Neutrophil (primary cell): ENCODE measurements around the gene CFAP97D2.

ENCODE experiments used
- H3K27ac ChIP-seq: fragments of 200-600 bp; sonication (generic); 2 replicates; pipeline ENCODE4 v1.5.1; 2016; ENCODE audit warnings: mild to moderate bottlenecking, moderate library complexity
- H3K27me3 ChIP-seq: fragments of 200-600 bp; sonication (generic); 2 replicates; pipeline ENCODE4 v1.6.0; 2016; ENCODE audit warnings: mild to moderate bottlenecking
- H3K36me3 ChIP-seq: fragments of 200-600 bp; sonication (generic); 2 replicates; pipeline ENCODE4 v1.5.1; 2017
- H3K4me1 ChIP-seq, 2 experiments: fragments of 200-600 bp in 1 of 2; sonication (generic) in 1 of 2; 1 replicate in 1 of 2; 2 replicates in 1 of 2; pipeline versions ENCODE4 v1.5.1 to v1.6.1; 2013 to 2016; ENCODE audit warnings: low read depth in 1 of 2, low read length in 1 of 2, mild to moderate bottlenecking in 1 of 2, moderate library complexity in 1 of 2; ENCODE audit not compliant: control insufficient read depth in 1 of 2, insufficient read depth in 1 of 2
- H3K4me3 ChIP-seq, 2 experiments: fragments of 200-600 bp in 1 of 2; sonication (generic) in 1 of 2; 1 replicate in 1 of 2; 2 replicates in 1 of 2; pipeline ENCODE4 v1.5.1; 2013 to 2016; ENCODE audit warnings: low read depth in 1 of 2, low read length in 1 of 2, mild to moderate bottlenecking in 1 of 2, moderate library complexity in 1 of 2
- H3K9me3 ChIP-seq: fragments of 200-600 bp; sonication (generic); 2 replicates; pipeline ENCODE4 v1.5.1; 2016
- TF ChIP-seq, protein P1 (sequence below): fragments of 200-600 bp; sonication (generic); IDR thresholded peaks from 2 replicates; pipeline ENCODE4 v1.5.1; 2016; ENCODE audit warnings: antibody characterized with exemption

The CFAP97D2 gene

DNA sequence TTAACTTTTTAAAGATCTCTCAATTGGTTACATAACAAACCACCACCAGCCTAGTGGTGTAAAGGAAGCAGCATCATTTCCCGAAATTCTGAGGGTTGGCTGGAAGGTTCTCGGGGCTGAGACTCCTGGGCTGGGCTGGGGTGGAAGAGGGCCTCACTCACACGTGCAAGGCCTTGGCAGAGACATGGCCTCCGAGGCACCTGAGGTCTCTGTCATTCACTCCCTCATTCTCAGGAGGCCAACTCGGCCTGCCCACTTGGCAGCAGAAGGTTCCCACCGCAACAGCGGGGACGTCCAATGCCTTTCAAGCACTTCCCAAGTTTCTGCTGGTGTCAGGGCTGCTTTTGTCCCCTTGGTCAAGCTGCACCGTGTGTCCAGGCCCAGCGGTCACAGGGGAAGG lies 28.0 kb upstream of the CFAP97D2 start:
- TF ChIP-seq, protein P1, sequence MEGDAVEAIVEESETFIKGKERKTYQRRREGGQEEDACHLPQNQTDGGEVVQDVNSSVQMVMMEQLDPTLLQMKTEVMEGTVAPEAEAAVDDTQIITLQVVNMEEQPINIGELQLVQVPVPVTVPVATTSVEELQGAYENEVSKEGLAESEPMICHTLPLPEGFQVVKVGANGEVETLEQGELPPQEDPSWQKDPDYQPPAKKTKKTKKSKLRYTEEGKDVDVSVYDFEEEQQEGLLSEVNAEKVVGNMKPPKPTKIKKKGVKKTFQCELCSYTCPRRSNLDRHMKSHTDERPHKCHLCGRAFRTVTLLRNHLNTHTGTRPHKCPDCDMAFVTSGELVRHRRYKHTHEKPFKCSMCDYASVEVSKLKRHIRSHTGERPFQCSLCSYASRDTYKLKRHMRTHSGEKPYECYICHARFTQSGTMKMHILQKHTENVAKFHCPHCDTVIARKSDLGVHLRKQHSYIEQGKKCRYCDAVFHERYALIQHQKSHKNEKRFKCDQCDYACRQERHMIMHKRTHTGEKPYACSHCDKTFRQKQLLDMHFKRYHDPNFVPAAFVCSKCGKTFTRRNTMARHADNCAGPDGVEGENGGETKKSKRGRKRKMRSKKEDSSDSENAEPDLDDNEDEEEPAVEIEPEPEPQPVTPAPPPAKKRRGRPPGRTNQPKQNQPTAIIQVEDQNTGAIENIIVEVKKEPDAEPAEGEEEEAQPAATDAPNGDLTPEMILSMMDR: no peak
- H3K36me3 ChIP-seq: no peaks in the 10 kb centered on the region
- peaks cover 5 to 7% of the 10 kb centered on the region in 2 experiments for H3K4me1 ChIP-seq
- H3K27ac ChIP-seq: no peak overlapping the region
- H3K9me3 ChIP-seq: no peaks in the 10 kb centered on the region
- no peak overlapping the region for H3K4me3 ChIP-seq
- H3K27me3 ChIP-seq: peaks cover 32% of the 10 kb centered on the region

DNA sequence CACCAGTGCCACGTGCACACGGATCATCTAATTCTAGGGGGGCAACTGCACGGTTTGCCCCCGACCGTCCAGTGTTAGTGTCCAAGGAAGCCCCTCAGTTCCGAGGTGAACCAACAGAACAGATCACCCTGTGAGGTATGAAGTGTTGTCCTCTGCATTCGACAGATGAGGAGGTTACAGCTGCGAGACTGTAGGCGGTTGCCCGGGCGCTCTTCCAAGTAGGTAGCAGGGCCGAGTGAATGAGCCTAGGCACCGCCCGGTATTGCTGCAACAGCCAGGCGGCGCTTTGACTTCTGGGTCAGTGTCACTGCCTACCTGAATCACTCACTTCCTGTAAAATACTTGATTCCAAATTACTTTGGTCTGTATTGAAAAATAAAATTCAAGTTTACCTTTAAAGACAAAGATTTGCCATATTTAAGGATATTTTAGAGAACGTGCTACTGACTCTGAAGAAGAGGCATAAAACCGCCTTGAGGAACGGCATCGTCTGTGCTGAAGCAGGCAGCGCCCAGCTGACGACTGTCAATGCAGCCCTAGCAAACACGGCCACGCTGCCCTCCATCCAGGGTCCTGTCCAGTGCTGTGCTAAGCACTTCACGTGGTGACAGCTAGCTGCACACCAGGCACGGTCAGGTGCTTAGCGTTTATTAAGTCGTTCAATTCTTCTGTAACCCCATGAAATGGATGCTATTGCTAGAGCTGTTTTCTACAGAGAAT lies 27.3 kb upstream of the CFAP97D2 start:
- Histone ChIP-seq H3K4me3 (no peak overlapping the region), H3K27ac (no peak overlapping the region), H3K9me3 (no peaks in the 10 kb centered on the region), H3K4me1 (peaks cover 5 to 7% of the 10 kb centered on the region in 2 experiments), H3K27me3 (peaks cover 32% of the 10 kb centered on the region), H3K36me3 (no peaks in the 10 kb centered on the region)
- TF ChIP-seq, protein P1: no peak

DNA sequence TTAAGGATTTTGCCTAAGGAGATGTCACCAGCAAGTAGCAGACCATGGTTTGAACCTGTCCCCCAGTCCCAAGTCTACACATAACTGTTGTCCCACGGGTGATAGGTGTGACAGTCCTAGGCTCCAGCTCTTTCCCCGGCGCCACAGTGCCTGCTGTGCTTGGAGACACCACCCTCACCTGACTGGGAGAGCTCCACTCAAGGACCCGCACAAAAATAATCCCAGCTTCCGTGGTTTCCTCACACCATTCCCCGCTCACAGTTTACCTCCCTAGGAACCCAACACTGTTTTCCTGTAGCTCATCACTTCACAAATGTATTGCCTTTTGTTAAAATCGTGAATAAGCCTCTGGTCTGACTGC lies 26.8 kb upstream of the CFAP97D2 start:
- Histone ChIP-seq H3K9me3 (no peaks in the 10 kb centered on the region), H3K27me3 (peaks cover 32% of the 10 kb centered on the region), H3K4me1 (peaks cover 5 to 7% of the 10 kb centered on the region in 2 experiments), H3K4me3 (no peak overlapping the region), H3K36me3 (no peaks in the 10 kb centered on the region), H3K27ac (no peak overlapping the region)
- TF ChIP-seq, protein P1: no peak

DNA sequence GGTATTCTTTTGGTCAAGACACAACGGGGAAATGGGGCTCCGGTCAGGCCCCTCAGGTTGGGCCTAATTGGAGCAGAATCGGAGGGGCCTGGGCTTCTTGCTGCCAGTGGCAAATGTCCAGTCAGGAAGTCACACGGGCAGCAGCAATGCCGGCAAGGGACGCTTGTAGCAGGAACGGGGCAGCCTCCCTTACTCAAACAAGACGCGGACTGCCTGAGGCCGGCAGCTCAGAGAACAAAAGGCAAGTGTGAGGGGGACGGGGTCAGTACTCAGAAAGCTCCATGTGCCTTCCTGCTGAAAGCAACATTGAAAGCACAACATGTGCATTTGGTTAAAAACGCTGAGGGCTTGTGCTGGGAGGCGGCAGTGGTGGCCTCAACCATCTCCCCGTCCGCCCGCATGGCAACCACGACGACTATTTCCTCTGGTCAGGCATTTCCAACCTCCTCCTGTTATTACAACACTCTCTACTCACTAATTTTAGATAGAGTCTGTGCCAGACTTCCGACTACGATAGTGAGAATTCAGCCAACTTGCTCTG lies 26.2 kb upstream of the CFAP97D2 start:
- Histone ChIP-seq H3K9me3 (no peaks in the 10 kb centered on the region), H3K4me3 (no peak overlapping the region), H3K36me3 (no peaks in the 10 kb centered on the region), H3K4me1 (peaks cover 5 to 7% of the 10 kb centered on the region in 2 experiments), H3K27ac (no peak overlapping the region), H3K27me3 (peaks cover 32% of the 10 kb centered on the region)
- TF ChIP-seq, protein P1: no peak

DNA sequence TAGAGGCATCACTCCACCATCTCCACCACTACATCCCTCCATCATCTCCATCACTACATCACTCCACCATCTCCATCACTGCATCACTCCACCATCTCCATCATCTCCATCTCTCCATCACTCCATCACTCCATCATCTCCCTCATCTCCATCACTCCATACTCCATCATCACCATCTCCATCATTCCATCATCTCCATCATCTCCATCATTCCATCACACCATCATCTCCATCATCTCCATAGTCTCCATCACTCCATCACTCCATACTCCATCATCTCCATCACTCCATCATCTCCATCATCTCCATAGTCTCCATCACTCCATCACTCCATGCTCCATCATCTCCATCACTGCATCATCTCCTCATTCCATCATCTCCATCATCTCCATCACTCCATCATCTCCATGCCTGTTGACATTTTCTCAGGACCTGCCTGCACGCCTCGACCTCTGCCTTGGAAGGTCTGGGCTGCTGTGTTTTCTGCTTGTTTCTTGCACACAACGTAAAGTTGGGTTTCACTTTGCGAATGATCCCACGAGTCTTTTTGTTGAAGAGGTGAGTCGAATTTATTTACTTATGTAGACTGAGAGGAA lies 25.5 kb upstream of the CFAP97D2 start:
- H3K9me3 ChIP-seq: no peaks in the 10 kb centered on the region
- H3K27ac ChIP-seq: no peak overlapping the region
- TF ChIP-seq, protein P1: no peak
- H3K4me1 ChIP-seq: peaks cover 5 to 7% of the 10 kb centered on the region in 2 experiments
- H3K4me3 ChIP-seq: no peak overlapping the region
- no peaks in the 10 kb centered on the region for H3K36me3 ChIP-seq
- H3K27me3 ChIP-seq: peaks cover 26% of the 10 kb centered on the region
